ENCODE results near the gene OR52E1.
"Not testable (repeated sequence)": the region's sequence is repeated elsewhere in the genome, so short reads cannot be mapped to it uniquely, and the experiment has no call there.

The OR52E1 gene

GRCh38 chr11:5069272-5069671 lies at the start of gene OR52E1:
TSS of gene OR52E1 (plus strand) at chr11:5069572.
- H3K9me3 ChIP-seq (ENCODE audit: control insufficient read depth in 2 of 2, low read length in 2 of 2): no peaks in the 10 kb centered on the region
- H3K4me3 ChIP-seq (ENCODE audit: low read length in 2 of 2): no peak within 1 kb of the TSS
- H3K9ac ChIP-seq (ENCODE audit: low read depth in 1 of 2, low read length in 2 of 2): no peak within 1 kb of the TSS
- no peaks in the 10 kb centered on the region for H3K36me3 ChIP-seq (ENCODE audit: control insufficient read depth in 2 of 2, insufficient read depth in 2 of 2, low read length in 2 of 2)
- no peaks in the 10 kb centered on the region for H3K4me1 ChIP-seq (ENCODE audit: control insufficient read depth in 2 of 2, insufficient read depth in 2 of 2, low read length in 2 of 2)
- H3K27me3 ChIP-seq (ENCODE audit: control insufficient read depth in 2 of 2, insufficient read depth in 2 of 2, low read length in 2 of 2): no peaks in the 10 kb centered on the region
- no peak within 1 kb of the TSS for H3K27ac ChIP-seq (ENCODE audit: low read depth in 2 of 2, low read length in 2 of 2)

GRCh38 chr11:5021996-5022395 lies 47.4 kb upstream of the OR52E1 start:
- Histone ChIP-seq H3K27ac (ENCODE audit: low read depth in 2 of 2, low read length in 2 of 2) (no peak overlapping the region), H3K4me3 (ENCODE audit: low read length in 2 of 2) (no peak overlapping the region), H3K4me1 (ENCODE audit: control insufficient read depth in 2 of 2, insufficient read depth in 2 of 2, low read length in 2 of 2) (no peaks in the 10 kb centered on the region), H3K9ac (ENCODE audit: low read depth in 1 of 2, low read length in 2 of 2) (no peak overlapping the region), H3K36me3 (ENCODE audit: control insufficient read depth in 2 of 2, insufficient read depth in 2 of 2, low read length in 2 of 2) (no peaks in the 10 kb centered on the region), H3K9me3 (ENCODE audit: control insufficient read depth in 2 of 2, low read length in 2 of 2) (peaks cover 0 to 3% of the 10 kb centered on the region in 2 donors), H3K27me3 (ENCODE audit: control insufficient read depth in 2 of 2, insufficient read depth in 2 of 2, low read length in 2 of 2) (no peaks in the 10 kb centered on the region)

DNA sequence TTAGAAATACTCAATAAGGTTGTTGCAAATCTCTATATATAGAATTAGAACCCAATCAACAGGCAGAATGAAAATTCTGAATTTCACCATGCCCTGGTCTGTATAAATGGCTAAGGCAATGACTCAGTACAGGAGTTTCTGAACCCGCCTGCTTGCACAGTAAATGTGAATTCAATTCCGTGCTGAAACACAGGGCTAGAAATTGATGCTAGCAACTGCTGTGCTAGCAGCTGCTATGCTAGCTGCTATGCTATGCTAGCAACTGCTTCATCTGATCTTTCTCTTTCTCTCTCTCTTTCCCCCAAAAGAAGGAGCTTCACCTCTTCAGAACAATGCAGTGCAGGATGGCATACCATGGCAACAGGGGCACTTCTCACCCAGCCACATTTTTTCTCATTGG lies 32.7 kb upstream of the OR52E1 start:
- H3K4me3 ChIP-seq (ENCODE audit: low read length in 2 of 2): no peak overlapping the region
- H3K27me3 ChIP-seq (ENCODE audit: control insufficient read depth in 2 of 2, insufficient read depth in 2 of 2, low read length in 2 of 2): no peaks in the 10 kb centered on the region
- H3K27ac ChIP-seq (ENCODE audit: low read depth in 2 of 2, low read length in 2 of 2): no peak overlapping the region
- no peaks in the 10 kb centered on the region for H3K4me1 ChIP-seq (ENCODE audit: control insufficient read depth in 2 of 2, insufficient read depth in 2 of 2, low read length in 2 of 2)
- no peak overlapping the region for H3K9ac ChIP-seq (ENCODE audit: low read depth in 1 of 2, low read length in 2 of 2)
- no peaks in the 10 kb centered on the region for H3K36me3 ChIP-seq (ENCODE audit: control insufficient read depth in 2 of 2, insufficient read depth in 2 of 2, low read length in 2 of 2)
- no peaks in the 10 kb centered on the region for H3K9me3 ChIP-seq (ENCODE audit: control insufficient read depth in 2 of 2, low read length in 2 of 2)

- no peak overlapping the region for H3K27ac ChIP-seq (ENCODE audit: low read depth in 2 of 2, low read length in 2 of 2)
- H3K9ac ChIP-seq (ENCODE audit: low read depth in 1 of 2, low read length in 2 of 2): no peak overlapping the region
- H3K4me1 ChIP-seq (ENCODE audit: control insufficient read depth in 2 of 2, insufficient read depth in 2 of 2, low read length in 2 of 2): no peaks in the 10 kb centered on the region
- H3K36me3 ChIP-seq (ENCODE audit: control insufficient read depth in 2 of 2, insufficient read depth in 2 of 2, low read length in 2 of 2): no peaks in the 10 kb centered on the region
- H3K4me3 ChIP-seq (ENCODE audit: low read length in 2 of 2): no peak overlapping the region
- no peaks in the 10 kb centered on the region for H3K27me3 ChIP-seq (ENCODE audit: control insufficient read depth in 2 of 2, insufficient read depth in 2 of 2, low read length in 2 of 2)
- H3K9me3 ChIP-seq (ENCODE audit: control insufficient read depth in 2 of 2, low read length in 2 of 2): no peaks in the 10 kb centered on the region
Observed at GRCh38 chr11:5037926-5038325, 31.4 kb upstream of the OR52E1 start.

DNA sequence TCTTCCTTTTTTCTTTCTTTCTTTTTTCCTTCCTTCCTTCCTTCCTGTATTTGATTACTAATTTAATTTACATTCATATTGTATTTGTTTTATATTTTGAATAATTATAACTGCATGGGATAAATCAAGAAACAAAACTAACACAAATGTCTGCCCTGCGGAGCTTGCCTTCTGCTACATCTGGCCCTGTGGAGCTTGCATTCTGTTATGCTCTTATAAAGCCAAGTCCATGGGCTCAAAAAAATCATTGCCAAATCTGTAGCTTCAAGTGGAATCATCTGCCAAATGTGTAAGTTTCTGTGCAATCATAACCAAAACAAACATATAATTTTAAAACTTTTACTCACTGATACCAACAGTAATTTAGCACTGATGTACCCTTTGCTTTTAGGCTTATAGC lies 31.0 kb upstream of the OR52E1 start:
- Histone ChIP-seq H3K27me3 (ENCODE audit: control insufficient read depth in 2 of 2, insufficient read depth in 2 of 2, low read length in 2 of 2) (no peaks in the 10 kb centered on the region), H3K4me3 (ENCODE audit: low read length in 2 of 2) (no peak overlapping the region), H3K9ac (ENCODE audit: low read depth in 1 of 2, low read length in 2 of 2) (no peak overlapping the region), H3K9me3 (ENCODE audit: control insufficient read depth in 2 of 2, low read length in 2 of 2) (no peaks in the 10 kb centered on the region), H3K36me3 (ENCODE audit: control insufficient read depth in 2 of 2, insufficient read depth in 2 of 2, low read length in 2 of 2) (no peaks in the 10 kb centered on the region), H3K4me1 (ENCODE audit: control insufficient read depth in 2 of 2, insufficient read depth in 2 of 2, low read length in 2 of 2) (no peaks in the 10 kb centered on the region), H3K27ac (ENCODE audit: low read depth in 2 of 2, low read length in 2 of 2) (no peak overlapping the region)

DNA sequence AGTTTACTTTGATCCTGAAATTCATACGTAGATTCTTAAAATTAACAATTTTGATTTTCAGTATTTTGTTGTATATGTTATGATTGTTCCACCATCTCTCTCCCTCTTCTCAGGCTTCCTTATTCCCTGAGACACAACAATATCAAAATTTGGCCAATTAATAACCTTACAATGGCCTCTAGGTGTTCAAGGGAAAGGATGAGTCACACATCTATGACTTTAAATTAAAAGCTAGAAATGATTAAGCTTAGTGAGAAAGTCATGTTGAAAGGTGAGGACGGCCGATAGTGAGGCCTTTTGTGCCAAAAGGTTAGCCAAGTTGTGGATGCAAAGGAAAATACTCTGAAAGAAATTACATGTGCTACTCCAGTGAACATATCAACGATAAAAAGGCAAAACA lies 28.5 kb upstream of the OR52E1 start:
- H3K36me3 ChIP-seq (ENCODE audit: control insufficient read depth in 2 of 2, insufficient read depth in 2 of 2, low read length in 2 of 2): no peaks in the 10 kb centered on the region
- H3K4me1 ChIP-seq (ENCODE audit: control insufficient read depth in 2 of 2, insufficient read depth in 2 of 2, low read length in 2 of 2): no peaks in the 10 kb centered on the region
- H3K27me3 ChIP-seq (ENCODE audit: control insufficient read depth in 2 of 2, insufficient read depth in 2 of 2, low read length in 2 of 2): no peaks in the 10 kb centered on the region
- H3K4me3 ChIP-seq (ENCODE audit: low read length in 2 of 2): no peak overlapping the region
- no peak overlapping the region for H3K9ac ChIP-seq (ENCODE audit: low read depth in 1 of 2, low read length in 2 of 2)
- H3K27ac ChIP-seq (ENCODE audit: low read depth in 2 of 2, low read length in 2 of 2): no peak overlapping the region
- H3K9me3 ChIP-seq (ENCODE audit: control insufficient read depth in 2 of 2, low read length in 2 of 2): no peaks in the 10 kb centered on the region

DNA sequence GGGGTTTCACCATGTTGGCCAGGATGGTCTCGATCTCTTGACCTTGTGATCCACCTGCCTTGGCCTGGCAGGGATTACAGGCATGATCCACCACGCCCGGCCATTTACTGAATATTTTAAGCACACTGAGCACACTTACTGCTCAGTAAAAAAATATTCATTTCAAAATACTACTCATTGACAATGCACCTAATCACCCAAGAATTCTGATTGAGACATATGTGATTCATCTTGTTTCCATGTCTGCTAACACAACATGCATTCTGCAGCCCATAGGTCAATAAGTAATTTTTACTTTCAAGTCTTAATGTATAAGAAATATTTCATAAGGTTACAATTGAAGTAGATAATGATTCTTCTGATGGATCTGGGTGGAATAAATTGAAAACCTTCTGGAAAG lies 27.3 kb upstream of the OR52E1 start:
- Histone ChIP-seq H3K4me3 (ENCODE audit: low read length in 2 of 2) (no peak overlapping the region), H3K9me3 (ENCODE audit: control insufficient read depth in 2 of 2, low read length in 2 of 2) (no peaks in the 10 kb centered on the region), H3K4me1 (ENCODE audit: control insufficient read depth in 2 of 2, insufficient read depth in 2 of 2, low read length in 2 of 2) (no peaks in the 10 kb centered on the region), H3K27me3 (ENCODE audit: control insufficient read depth in 2 of 2, insufficient read depth in 2 of 2, low read length in 2 of 2) (no peaks in the 10 kb centered on the region), H3K27ac (ENCODE audit: low read depth in 2 of 2, low read length in 2 of 2) (no peak overlapping the region), H3K36me3 (ENCODE audit: control insufficient read depth in 2 of 2, insufficient read depth in 2 of 2, low read length in 2 of 2) (no peaks in the 10 kb centered on the region), H3K9ac (ENCODE audit: low read depth in 1 of 2, low read length in 2 of 2) (no peak overlapping the region)

- Histone ChIP-seq H3K27me3 (ENCODE audit: control insufficient read depth in 2 of 2, insufficient read depth in 2 of 2, low read length in 2 of 2) (no peaks in the 10 kb centered on the region), H3K9me3 (ENCODE audit: control insufficient read depth in 2 of 2, low read length in 2 of 2) (no peaks in the 10 kb centered on the region), H3K9ac (ENCODE audit: low read depth in 1 of 2, low read length in 2 of 2) (no peak overlapping the region), H3K36me3 (ENCODE audit: control insufficient read depth in 2 of 2, insufficient read depth in 2 of 2, low read length in 2 of 2) (no peaks in the 10 kb centered on the region), H3K27ac (ENCODE audit: low read depth in 2 of 2, low read length in 2 of 2) (no peak overlapping the region), H3K4me3 (ENCODE audit: low read length in 2 of 2) (no peak overlapping the region), H3K4me1 (ENCODE audit: control insufficient read depth in 2 of 2, insufficient read depth in 2 of 2, low read length in 2 of 2) (no peaks in the 10 kb centered on the region)
Observed at GRCh38 chr11:5043380-5043779, 26.0 kb upstream of the OR52E1 start.

- H3K27me3 ChIP-seq (ENCODE audit: control insufficient read depth in 2 of 2, insufficient read depth in 2 of 2, low read length in 2 of 2): no peaks in the 10 kb centered on the region
- no peak within 1 kb of the TSS for H3K4me3 ChIP-seq (ENCODE audit: low read length in 2 of 2)
- H3K9ac ChIP-seq (ENCODE audit: low read depth in 1 of 2, low read length in 2 of 2): no peak within 1 kb of the TSS
- H3K4me1 ChIP-seq (ENCODE audit: control insufficient read depth in 2 of 2, insufficient read depth in 2 of 2, low read length in 2 of 2): no peaks in the 10 kb centered on the region
- H3K36me3 ChIP-seq (ENCODE audit: control insufficient read depth in 2 of 2, insufficient read depth in 2 of 2, low read length in 2 of 2): no peaks in the 10 kb centered on the region
- H3K9me3 ChIP-seq (ENCODE audit: control insufficient read depth in 2 of 2, low read length in 2 of 2): no peaks in the 10 kb centered on the region
- H3K27ac ChIP-seq (ENCODE audit: low read depth in 2 of 2, low read length in 2 of 2): no peak within 1 kb of the TSS
Observed at GRCh38 chr11:5046226-5046625, 23.1 kb upstream of the OR52E1 start, which contains the start of gene OR52J3. TSS of gene OR52J3 (plus strand) at chr11:5046526. CDS start at chr11:5046526, 0 bp downstream.

DNA sequence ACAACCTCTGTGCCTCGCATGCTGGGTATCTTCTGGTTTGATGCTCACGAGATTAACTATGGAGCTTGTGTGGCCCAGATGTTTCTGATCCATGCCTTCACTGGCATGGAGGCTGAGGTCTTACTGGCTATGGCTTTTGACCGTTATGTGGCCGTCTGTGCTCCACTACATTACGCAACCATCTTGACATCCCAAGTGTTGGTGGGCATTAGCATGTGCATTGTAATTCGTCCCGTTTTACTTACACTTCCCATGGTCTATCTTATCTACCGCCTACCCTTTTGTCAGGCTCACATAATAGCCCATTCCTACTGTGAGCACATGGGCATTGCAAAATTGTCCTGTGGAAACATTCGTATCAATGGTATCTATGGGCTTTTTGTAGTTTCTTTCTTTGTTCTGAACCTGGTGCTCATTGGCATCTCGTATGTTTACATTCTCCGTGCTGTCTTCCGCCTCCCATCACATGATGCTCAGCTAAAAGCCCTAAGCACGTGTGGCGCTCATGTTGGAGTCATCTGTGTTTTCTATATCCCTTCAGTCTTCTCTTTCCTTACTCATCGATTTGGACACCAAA lies 22.5 kb upstream of the OR52E1 start:
- Histone ChIP-seq H3K27ac (ENCODE audit: low read depth in 2 of 2, low read length in 2 of 2) (no peak overlapping the region), H3K4me1 (ENCODE audit: control insufficient read depth in 2 of 2, insufficient read depth in 2 of 2, low read length in 2 of 2) (no peaks in the 10 kb centered on the region)

DNA sequence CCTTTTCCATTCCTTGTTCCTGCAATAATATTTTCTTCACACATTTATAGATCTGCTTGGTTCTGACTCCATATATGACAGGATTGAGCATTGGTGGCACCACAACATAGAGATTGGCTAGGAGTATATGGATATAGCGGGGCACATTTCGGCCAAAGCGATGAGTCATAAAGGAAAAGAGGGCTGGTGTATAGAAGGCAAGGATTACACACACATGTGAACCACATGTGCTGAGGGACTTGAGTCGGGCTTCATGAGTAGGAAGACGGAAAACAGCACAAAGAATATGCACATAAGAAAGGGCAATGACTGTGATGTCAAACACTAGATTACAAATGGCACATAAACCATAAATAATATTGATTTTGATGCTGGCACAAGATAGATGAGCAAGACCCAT lies 10.7 kb upstream of the OR52E1 start:
- not testable (repeated sequence) for H3K9ac ChIP-seq (ENCODE audit: low read depth in 1 of 2, low read length in 2 of 2); H3K4me1 ChIP-seq (ENCODE audit: control insufficient read depth in 2 of 2, insufficient read depth in 2 of 2, low read length in 2 of 2); H3K36me3 ChIP-seq (ENCODE audit: control insufficient read depth in 2 of 2, insufficient read depth in 2 of 2, low read length in 2 of 2); H3K9me3 ChIP-seq (ENCODE audit: control insufficient read depth in 2 of 2, low read length in 2 of 2); H3K27me3 ChIP-seq (ENCODE audit: control insufficient read depth in 2 of 2, insufficient read depth in 2 of 2, low read length in 2 of 2); H3K27ac ChIP-seq (ENCODE audit: low read depth in 2 of 2, low read length in 2 of 2); H3K4me3 ChIP-seq (ENCODE audit: low read length in 2 of 2)

More for the DNA sequence above, 22.5 kb upstream of the OR52E1 start:
- Histone ChIP-seq H3K27me3 (ENCODE audit: control insufficient read depth in 2 of 2, insufficient read depth in 2 of 2, low read length in 2 of 2) (no peaks in the 10 kb centered on the region), H3K9me3 (ENCODE audit: control insufficient read depth in 2 of 2, low read length in 2 of 2) (no peaks in the 10 kb centered on the region), H3K4me3 (ENCODE audit: low read length in 2 of 2) (no peak overlapping the region), H3K9ac (ENCODE audit: low read depth in 1 of 2, low read length in 2 of 2) (no peak overlapping the region), H3K36me3 (ENCODE audit: control insufficient read depth in 2 of 2, insufficient read depth in 2 of 2, low read length in 2 of 2) (no peaks in the 10 kb centered on the region)
